Vagina (tissue), 2 donors: ENCODE data around the gene TRIM65.

Experiments
- CTCF ChIP-seq, 3 experiments: fragments of 450-650 bp in 2 of 3; fragments of 200-600 bp in 1 of 3; sonication (generic) in 1 of 3; IDR thresholded peaks; one replicate each; pipeline ENCODE4 v1.5.1; 2017 to 2019; ENCODE audit warnings: antibody characterized with exemption in 3 of 3, mild to moderate bottlenecking in 2 of 3, moderate library complexity in 2 of 3
- POLR2A ChIP-seq, 2 donors: fragments of 450-650 bp; IDR thresholded peaks; one replicate each; pipeline ENCODE4 v1.6.1; 2017; ENCODE audit warnings: antibody characterized with exemption in 2 of 2, mild to moderate bottlenecking in 2 of 2, moderate library complexity in 2 of 2

GRCh38 chr17:75845933-75846691, 50.6 kb downstream of the TRIM65 start:
- TF ChIP-seq CTCF (IDR thresholded peaks at IDR 0.05) = no peak
- no peak for TF ChIP-seq POLR2A (IDR thresholded peaks at IDR 0.05)
